ENCODE data around the gene SMARCD2.

- TF ChIP-seq, protein P1, sequence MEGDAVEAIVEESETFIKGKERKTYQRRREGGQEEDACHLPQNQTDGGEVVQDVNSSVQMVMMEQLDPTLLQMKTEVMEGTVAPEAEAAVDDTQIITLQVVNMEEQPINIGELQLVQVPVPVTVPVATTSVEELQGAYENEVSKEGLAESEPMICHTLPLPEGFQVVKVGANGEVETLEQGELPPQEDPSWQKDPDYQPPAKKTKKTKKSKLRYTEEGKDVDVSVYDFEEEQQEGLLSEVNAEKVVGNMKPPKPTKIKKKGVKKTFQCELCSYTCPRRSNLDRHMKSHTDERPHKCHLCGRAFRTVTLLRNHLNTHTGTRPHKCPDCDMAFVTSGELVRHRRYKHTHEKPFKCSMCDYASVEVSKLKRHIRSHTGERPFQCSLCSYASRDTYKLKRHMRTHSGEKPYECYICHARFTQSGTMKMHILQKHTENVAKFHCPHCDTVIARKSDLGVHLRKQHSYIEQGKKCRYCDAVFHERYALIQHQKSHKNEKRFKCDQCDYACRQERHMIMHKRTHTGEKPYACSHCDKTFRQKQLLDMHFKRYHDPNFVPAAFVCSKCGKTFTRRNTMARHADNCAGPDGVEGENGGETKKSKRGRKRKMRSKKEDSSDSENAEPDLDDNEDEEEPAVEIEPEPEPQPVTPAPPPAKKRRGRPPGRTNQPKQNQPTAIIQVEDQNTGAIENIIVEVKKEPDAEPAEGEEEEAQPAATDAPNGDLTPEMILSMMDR (conservative IDR thresholded peaks at IDR 0.05; ENCODE audit: low read length), result no peak
- no peak for TF ChIP-seq EZH2phosphoT487 (IDR thresholded peaks at IDR 0.05; ENCODE audit: borderline replicate concordance, low read depth, low read length)
Measured at GRCh38 chr17:63805591-63805990, 36.9 kb downstream of the SMARCD2 start.

Data from OCI-LY7 (cell line).